Fibroblast of lung (primary cell): Measurements from ENCODE around the gene PIEZO2.

Experiments used
- EZH2 ChIP-seq: IDR thresholded peaks from 2 replicates; pipeline ENCODE4 v1.5.1; 2012; ENCODE audit warnings: low read length, control low read depth, mild to moderate bottlenecking; ENCODE audit errors: missing control alignments
- TF ChIP-seq, protein P1 (sequence below), 2 donors: IDR thresholded peaks in 1 of 2; conservative IDR thresholded peaks in 1 of 2; 1 replicate in 1 of 2; 2 replicates in 1 of 2; pipeline ENCODE4 v1.5.1; 2011 to 2012; ENCODE audit warnings: low read length in 2 of 2, control low read depth in 1 of 2, inconsistent platforms in 1 of 2, low read depth in 1 of 2, mild to moderate bottlenecking in 1 of 2

DNA sequence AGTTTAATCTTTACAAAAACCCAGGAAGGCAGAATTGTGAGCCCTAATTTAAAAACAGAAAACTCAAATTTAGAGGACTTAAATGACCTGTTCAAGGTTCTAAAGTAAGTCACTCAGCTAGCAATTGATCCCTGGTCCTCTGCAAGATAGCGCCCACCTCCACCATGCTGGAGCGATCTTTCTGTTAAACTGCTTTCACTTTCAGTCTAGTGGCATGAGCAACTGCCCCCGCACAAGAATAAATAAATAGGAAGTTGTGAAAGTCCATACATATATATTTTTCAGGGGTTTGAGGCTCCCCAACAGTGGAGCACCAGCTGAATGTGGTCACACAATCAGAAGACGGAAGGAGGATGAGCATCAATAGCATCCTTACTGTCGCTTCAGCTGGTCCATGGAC is 405.6 kb downstream of the PIEZO2 start:
- TF ChIP-seq, protein P1, sequence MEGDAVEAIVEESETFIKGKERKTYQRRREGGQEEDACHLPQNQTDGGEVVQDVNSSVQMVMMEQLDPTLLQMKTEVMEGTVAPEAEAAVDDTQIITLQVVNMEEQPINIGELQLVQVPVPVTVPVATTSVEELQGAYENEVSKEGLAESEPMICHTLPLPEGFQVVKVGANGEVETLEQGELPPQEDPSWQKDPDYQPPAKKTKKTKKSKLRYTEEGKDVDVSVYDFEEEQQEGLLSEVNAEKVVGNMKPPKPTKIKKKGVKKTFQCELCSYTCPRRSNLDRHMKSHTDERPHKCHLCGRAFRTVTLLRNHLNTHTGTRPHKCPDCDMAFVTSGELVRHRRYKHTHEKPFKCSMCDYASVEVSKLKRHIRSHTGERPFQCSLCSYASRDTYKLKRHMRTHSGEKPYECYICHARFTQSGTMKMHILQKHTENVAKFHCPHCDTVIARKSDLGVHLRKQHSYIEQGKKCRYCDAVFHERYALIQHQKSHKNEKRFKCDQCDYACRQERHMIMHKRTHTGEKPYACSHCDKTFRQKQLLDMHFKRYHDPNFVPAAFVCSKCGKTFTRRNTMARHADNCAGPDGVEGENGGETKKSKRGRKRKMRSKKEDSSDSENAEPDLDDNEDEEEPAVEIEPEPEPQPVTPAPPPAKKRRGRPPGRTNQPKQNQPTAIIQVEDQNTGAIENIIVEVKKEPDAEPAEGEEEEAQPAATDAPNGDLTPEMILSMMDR (conservative IDR thresholded peaks at IDR 0.05 in 1 of 2, IDR thresholded peaks at IDR 0.05 in 1 of 2; ENCODE audit: low read depth in 1 of 2, low read length in 2 of 2), result no peak
- TF ChIP-seq EZH2, result no peak
